A549 (cell line): Measurements from ENCODE around the gene CASP4. TPM values are rescaled to one million over a fixed set of nuclear protein-coding genes. Genes with fewer than 3 reads are reported as not detected.

ENCODE experiments used
- ATAC-seq, 2 experiments: fragments of 200-7000 bp in 1 of 2; fragments of >200 bp in 1 of 2; cut with Nextera tagmentation in 1 of 2; cut with Tn5 transposase in 1 of 2; 3 replicates each; pipeline versions ENCODE4 v1.8.0 to v1.9.1; 2018 to 2020; ENCODE audit warnings: mild to moderate bottlenecking in 1 of 2, moderate library complexity in 1 of 2
- CTCF ChIA-PET: fragments of 300-600 bp; sonication (Branson Sonifier 250); formaldehyde crosslinking; extraction: SDS; loops from one replicate; lab custom pipeline; 2021; ENCODE audit warnings: antibody characterized with exemption, inconsistent platforms; lab: Yijun Ruan, JAX
- POLR2A ChIA-PET: fragments of 350-600 bp; formaldehyde crosslinking; extraction: SDS; loops from one replicate; lab custom pipeline; 2021; ENCODE audit warnings: antibody characterized with exemption, inconsistent platforms; lab: Yijun Ruan, JAX
- DNase-seq, 2 experiments: peaks; one replicate each; pipeline versions ENCODE4 v3.0.0 to v3.0.0-alpha.2; 2011 to 2016; ENCODE audit warnings: low read depth in 1 of 2, low spot score in 1 of 2
- FAIRE-seq: peaks from 2 replicates; lab custom pipeline; 2011; peaks lifted over from hg19 to GRCh38; lab: Jason Lieb, UNC
- H3K27ac ChIP-seq, 2 experiments: fragments of >200 bp; sonication (Bioruptor Twin); formaldehyde crosslinking; 3 replicates each; pipeline ENCODE4 v1.5.1; 2016 to 2017
- H3K4me1 ChIP-seq: fragments of >200 bp; sonication (Bioruptor Twin); formaldehyde crosslinking; 3 replicates; pipeline ENCODE4 v1.6.1; 2016
- H3K4me2 ChIP-seq: fragments of >200 bp; sonication (Bioruptor Twin); formaldehyde crosslinking; 3 replicates; pipeline ENCODE4 v1.6.1; 2016
- H3K4me3 ChIP-seq: fragments of >200 bp; sonication (Bioruptor Twin); formaldehyde crosslinking; 3 replicates; pipeline ENCODE4 v1.5.1; 2016
- H3K9me3 ChIP-seq: fragments of >200 bp; sonication (Bioruptor Twin); formaldehyde crosslinking; 3 replicates; pipeline ENCODE4 v1.6.1; 2016
- EHF ChIP-seq: fragments of 250-450 bp; sonication (Bioruptor Pico); IDR thresholded peaks from 2 replicates; pipeline ENCODE4 v1.5.0; 2020; ENCODE audit warnings: mild to moderate bottlenecking
- ELK1 ChIP-seq: fragments of 150-350 bp; IDR thresholded peaks from 2 replicates; pipeline ENCODE4 v1.6.1; 2014; ENCODE audit warnings: low read depth, mild to moderate bottlenecking, low read length
- FOSB ChIP-seq: fragments of 250-450 bp; sonication (Bioruptor Pico); IDR thresholded peaks from 2 replicates; pipeline ENCODE4 v1.5.0; 2020; ENCODE audit warnings: mild to moderate bottlenecking, moderate library complexity
- FOSL2 ChIP-seq, 2 experiments: fragments of 450-650 bp in 1 of 2; fragments of >200 bp in 1 of 2; sonication (Bioruptor Twin) in 1 of 2; formaldehyde crosslinking; IDR thresholded peaks; 2 replicates each; pipeline versions ENCODE4 v1.5.0 to v1.6.1; 2016 to 2020; ENCODE audit warnings: mild to moderate bottlenecking in 1 of 2, moderate library complexity in 1 of 2
- HEYL ChIP-seq: fragments of 250-450 bp; sonication (Bioruptor Pico); IDR thresholded peaks from 2 replicates; pipeline ENCODE4 v1.8.0; 2021; ENCODE audit warnings: mild to moderate bottlenecking, moderate library complexity
- HOXB13 ChIP-seq: fragments of 250-450 bp; sonication (Bioruptor Pico); IDR thresholded peaks from 2 replicates; pipeline ENCODE4 v1.5.0; 2020; ENCODE audit warnings: low read depth, mild to moderate bottlenecking, moderate library complexity
- HOXB5 ChIP-seq: fragments of 250-450 bp; sonication (Bioruptor Pico); IDR thresholded peaks from 2 replicates; pipeline ENCODE4 v1.5.0; 2020; ENCODE audit warnings: mild to moderate bottlenecking, moderate library complexity
- KDM5A ChIP-seq: fragments of 200-600 bp; sonication (generic); IDR thresholded peaks from 2 replicates; pipeline ENCODE4 v1.6.1; 2016; ENCODE audit warnings: antibody characterized with exemption, mild to moderate bottlenecking
- MAFK ChIP-seq: fragments of 450-650 bp; IDR thresholded peaks from 2 replicates; pipeline ENCODE4 v1.6.1; 2014; ENCODE audit not compliant: partially characterized antibody
- MYC ChIP-seq: IDR thresholded peaks from 2 replicates; pipeline ENCODE4 v1.6.1; 2012; ENCODE audit warnings: mild to moderate bottlenecking, inconsistent platforms, low read length, improper control_type of control experiment, borderline replicate concordance
- NR3C1 ChIP-seq: fragments of >200 bp; sonication (Bioruptor Twin); formaldehyde crosslinking; IDR thresholded peaks from 3 replicates; pipeline ENCODE4 v1.6.1; 2017
- PHF8 ChIP-seq: fragments of 200-600 bp; sonication (generic); IDR thresholded peaks from 2 replicates; pipeline ENCODE4 v1.6.1; 2016; ENCODE audit warnings: low read depth, mild to moderate bottlenecking, antibody characterized with exemption, moderate library complexity, borderline replicate concordance
- POLR2A ChIP-seq: IDR thresholded peaks from 2 replicates; pipeline ENCODE4 v1.6.1; 2012; ENCODE audit warnings: mild to moderate bottlenecking, low read length
- POLR2AphosphoS2 ChIP-seq: conservative IDR thresholded peaks from 2 replicates; pipeline ENCODE4 v1.6.1; 2012; ENCODE audit warnings: low read length, improper control_type of control experiment, inconsistent platforms
- RARB ChIP-seq: fragments of 250-450 bp; sonication (Bioruptor Pico); IDR thresholded peaks from 2 replicates; pipeline ENCODE4 v1.8.0; 2021; ENCODE audit warnings: mild to moderate bottlenecking, moderate library complexity
- RCOR1 ChIP-seq: fragments of 150-350 bp; IDR thresholded peaks from 2 replicates; pipeline ENCODE4 v1.6.1; 2014; ENCODE audit warnings: antibody characterized with exemption, low read length, low read depth
- SMC3 ChIP-seq: fragments of >200 bp; sonication (Bioruptor Twin); formaldehyde crosslinking; IDR thresholded peaks from 3 replicates; pipeline ENCODE4 v1.6.1; 2018; ENCODE audit warnings: inconsistent platforms
- TFCP2L1 ChIP-seq: fragments of 250-450 bp; sonication (Bioruptor Pico); IDR thresholded peaks from 2 replicates; pipeline ENCODE4 v1.5.0; 2021; ENCODE audit warnings: mild to moderate bottlenecking
- TP53 ChIP-seq: fragments of 250-450 bp; sonication (Bioruptor Pico); IDR thresholded peaks from 2 replicates; pipeline ENCODE4 v1.5.0; 2021; ENCODE audit warnings: mild to moderate bottlenecking, moderate library complexity
- whole genome bisulfite sequencing: methylation state at CpG from one replicate; pipeline ENCODE4 v1.1.6; 2017; ENCODE audit errors: missing lambda C conversion rate; 5-methylcytosine and 5-hydroxymethylcytosine counted together
- polyA plus RNA-seq, 4 experiments: library from polyadenylated mRNA; depleted of rRNA in 3 of 4; stranded (reverse); fragments of >200 nt; fragmentation: RNase III in 1 of 4; extraction: RNeasy Plus Mini Kit Qiagen cat#74134 plus additional on column Dnase treatment in 1 of 4; gene quantifications; 2 replicates in 3 of 4; 3 replicates in 1 of 4; pipeline ENCODE4 v1.2.3, GENCODE V29; 2011 to 2017
- TF ChIP-seq, protein P1 (sequence below): fragments of 200-600 bp; sonication (generic); IDR thresholded peaks from 2 replicates; pipeline ENCODE4 v1.6.1; 2016; ENCODE audit warnings: antibody characterized with exemption, mild to moderate bottlenecking, moderate library complexity
- TF ChIP-seq, protein P2 (sequence below): fragments of >200 bp; sonication (Bioruptor Twin); formaldehyde crosslinking; IDR thresholded peaks from 2 replicates; pipeline ENCODE4 v1.6.1; 2016
- TF ChIP-seq, protein P3 (sequence below): fragments of 250-450 bp; sonication (Bioruptor Pico); IDR thresholded peaks from 2 replicates; pipeline ENCODE4 v1.5.0; 2020; ENCODE audit warnings: low read depth, mild to moderate bottlenecking, moderate library complexity
- TF ChIP-seq, protein P4 (sequence below): IDR thresholded peaks from 2 replicates; pipeline ENCODE4 v1.6.1; 2012; ENCODE audit warnings: low read depth, borderline replicate concordance

Gene CASP4
- polyA plus RNA-seq, 2 of the 4 experiments (the other 2 are of a cell fraction), result 5.5 to 9.7 TPM

GRCh38 chr11:104967534-104968354, 630 bp downstream of the CASP4 start (continued):
- TF ChIP-seq ELK1 (no peak), FOSL2 (IDR thresholded peaks at IDR 0.05) (no peak), FOSL2 (CRISPR knock-in tag; IDR thresholded peaks at IDR 0.05) (no peak), KDM5A (no peak), PHF8 (no peak)
- TF ChIP-seq, protein P1, sequence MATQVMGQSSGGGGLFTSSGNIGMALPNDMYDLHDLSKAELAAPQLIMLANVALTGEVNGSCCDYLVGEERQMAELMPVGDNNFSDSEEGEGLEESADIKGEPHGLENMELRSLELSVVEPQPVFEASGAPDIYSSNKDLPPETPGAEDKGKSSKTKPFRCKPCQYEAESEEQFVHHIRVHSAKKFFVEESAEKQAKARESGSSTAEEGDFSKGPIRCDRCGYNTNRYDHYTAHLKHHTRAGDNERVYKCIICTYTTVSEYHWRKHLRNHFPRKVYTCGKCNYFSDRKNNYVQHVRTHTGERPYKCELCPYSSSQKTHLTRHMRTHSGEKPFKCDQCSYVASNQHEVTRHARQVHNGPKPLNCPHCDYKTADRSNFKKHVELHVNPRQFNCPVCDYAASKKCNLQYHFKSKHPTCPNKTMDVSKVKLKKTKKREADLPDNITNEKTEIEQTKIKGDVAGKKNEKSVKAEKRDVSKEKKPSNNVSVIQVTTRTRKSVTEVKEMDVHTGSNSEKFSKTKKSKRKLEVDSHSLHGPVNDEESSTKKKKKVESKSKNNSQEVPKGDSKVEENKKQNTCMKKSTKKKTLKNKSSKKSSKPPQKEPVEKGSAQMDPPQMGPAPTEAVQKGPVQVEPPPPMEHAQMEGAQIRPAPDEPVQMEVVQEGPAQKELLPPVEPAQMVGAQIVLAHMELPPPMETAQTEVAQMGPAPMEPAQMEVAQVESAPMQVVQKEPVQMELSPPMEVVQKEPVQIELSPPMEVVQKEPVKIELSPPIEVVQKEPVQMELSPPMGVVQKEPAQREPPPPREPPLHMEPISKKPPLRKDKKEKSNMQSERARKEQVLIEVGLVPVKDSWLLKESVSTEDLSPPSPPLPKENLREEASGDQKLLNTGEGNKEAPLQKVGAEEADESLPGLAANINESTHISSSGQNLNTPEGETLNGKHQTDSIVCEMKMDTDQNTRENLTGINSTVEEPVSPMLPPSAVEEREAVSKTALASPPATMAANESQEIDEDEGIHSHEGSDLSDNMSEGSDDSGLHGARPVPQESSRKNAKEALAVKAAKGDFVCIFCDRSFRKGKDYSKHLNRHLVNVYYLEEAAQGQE, result no peak
- TF ChIP-seq, all 56 proteins: peak for 0

- no peak for TF ChIP-seq HOXB5 (CRISPR knock-in tag)
- TF ChIP-seq, protein P2, sequence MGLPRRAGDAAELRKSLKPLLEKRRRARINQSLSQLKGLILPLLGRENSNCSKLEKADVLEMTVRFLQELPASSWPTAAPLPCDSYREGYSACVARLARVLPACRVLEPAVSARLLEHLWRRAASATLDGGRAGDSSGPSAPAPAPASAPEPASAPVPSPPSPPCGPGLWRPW, result no peak
- H3K4me2 ChIP-seq, result no peak overlapping the region
- ChIA-PET POLR2A (no interaction called here), CTCF (no interaction called here)
- H3K9me3 ChIP-seq, result no peaks in the 10 kb centered on the region
- ATAC-seq (no peak), FAIRE-seq (no peak), DNase-seq (no peak)
- H3K4me3 ChIP-seq, result no peak overlapping the region
- 92% methylated on average over 5 of the region's 5 CpGs for WGBS
- H3K27ac ChIP-seq, result no peak overlapping the region
- no peaks in the 10 kb centered on the region for H3K4me1 ChIP-seq
These were observed 2.6 kb downstream of the CASP4 start for GRCh38 chr11:104965735-104966134.

- ChIA-PET CTCF (no interaction called here), POLR2A (no interaction called here)
- no peak for FAIRE-seq
- H3K27ac ChIP-seq, result no peak overlapping the region
- no peak overlapping the region for H3K4me2 ChIP-seq
- no peak for ATAC-seq
- no peaks in the 10 kb centered on the region for H3K9me3 ChIP-seq
- no peaks in the 10 kb centered on the region for H3K4me1 ChIP-seq
- TF ChIP-seq, protein P3, sequence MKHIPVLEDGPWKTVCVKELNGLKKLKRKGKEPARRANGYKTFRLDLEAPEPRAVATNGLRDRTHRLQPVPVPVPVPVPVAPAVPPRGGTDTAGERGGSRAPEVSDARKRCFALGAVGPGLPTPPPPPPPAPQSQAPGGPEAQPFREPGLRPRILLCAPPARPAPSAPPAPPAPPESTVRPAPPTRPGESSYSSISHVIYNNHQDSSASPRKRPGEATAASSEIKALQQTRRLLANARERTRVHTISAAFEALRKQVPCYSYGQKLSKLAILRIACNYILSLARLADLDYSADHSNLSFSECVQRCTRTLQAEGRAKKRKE (CRISPR knock-in tag), result no peak
- TF ChIP-seq MYC (no peak), RCOR1 (no peak), FOSB (CRISPR knock-in tag) (no peak), TP53 (CRISPR knock-in tag) (no peak), POLR2AphosphoS2 (no peak), HOXB5 (CRISPR knock-in tag) (no peak), HOXB13 (CRISPR knock-in tag) (no peak), RARB (CRISPR knock-in tag) (no peak), FOSL2 (IDR thresholded peaks at IDR 0.05) (no peak), FOSL2 (CRISPR knock-in tag; IDR thresholded peaks at IDR 0.05) (no peak), HEYL (no peak), EHF (CRISPR knock-in tag) (no peak), NR3C1 (no peak), POLR2A (no peak), SMC3 (no peak), KDM5A (no peak), MAFK (no peak), TFCP2L1 (CRISPR knock-in tag) (no peak)
- TF ChIP-seq, protein P4, sequence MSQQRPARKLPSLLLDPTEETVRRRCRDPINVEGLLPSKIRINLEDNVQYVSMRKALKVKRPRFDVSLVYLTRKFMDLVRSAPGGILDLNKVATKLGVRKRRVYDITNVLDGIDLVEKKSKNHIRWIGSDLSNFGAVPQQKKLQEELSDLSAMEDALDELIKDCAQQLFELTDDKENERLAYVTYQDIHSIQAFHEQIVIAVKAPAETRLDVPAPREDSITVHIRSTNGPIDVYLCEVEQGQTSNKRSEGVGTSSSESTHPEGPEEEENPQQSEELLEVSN, result no peak
- DNase-seq, result no peak
- no peak overlapping the region for H3K4me3 ChIP-seq
- WGBS, result 61% methylated on average over 1 of the region's 1 CpG
These were observed 4.1 kb downstream of the CASP4 start for GRCh38 chr11:104964247-104964646.
